Measurements from ENCODE around the gene RNF31. TPM values are rescaled to one million over a fixed set of nuclear protein-coding genes. Genes with fewer than 3 reads are reported as not detected.
A peak's percentile ranks its signal among the peaks of the same experiment; 100 is the strongest.

The RNF31 gene
- total RNA-seq, 2 experiments from 2014 or later, result 46.0 to 57.8 TPM

DNA sequence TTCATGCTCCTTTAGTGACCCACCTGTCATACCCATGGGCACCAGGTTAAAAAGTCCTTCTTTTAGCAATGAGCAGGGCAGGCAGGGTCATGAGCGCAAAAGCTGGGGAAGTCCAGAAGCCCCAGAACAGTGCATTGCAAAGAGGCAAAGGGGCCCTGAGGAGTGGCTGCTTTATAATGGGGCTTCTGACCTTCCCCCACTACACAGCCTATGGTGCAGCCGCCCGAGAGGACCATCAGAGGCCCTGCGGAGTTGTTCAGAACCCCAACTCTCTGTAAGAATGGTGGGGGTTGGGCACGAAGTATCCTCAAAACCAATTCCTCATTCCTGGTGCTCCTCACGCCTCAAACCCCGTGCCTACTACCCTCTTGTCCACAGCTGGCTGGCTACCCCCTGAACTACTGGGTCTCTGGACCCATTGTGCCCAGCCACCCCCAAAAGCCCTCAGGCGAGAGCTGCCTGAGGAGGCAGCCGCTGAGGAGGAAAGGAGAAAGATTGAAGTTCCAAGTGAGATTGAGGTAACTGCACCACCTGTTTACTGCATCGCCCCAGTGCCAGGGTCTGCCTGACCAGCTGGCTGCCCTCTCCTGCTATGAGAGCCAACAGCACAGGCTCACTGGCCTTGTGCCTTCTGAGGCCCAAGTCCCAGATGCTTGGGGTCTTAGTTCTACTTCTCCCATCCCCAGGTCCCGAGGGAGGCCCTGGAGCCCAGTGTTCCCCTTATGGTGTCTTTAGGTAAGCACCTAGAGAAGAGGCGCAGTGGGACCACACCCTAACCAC, 31.3 kb downstream of the RNF31 start:
- ATAC-seq (ENCODE audit: poor library complexity) (no peak), DNase-seq (no peak)
- Mint-ChIP-seq H3K4me3 (no peak overlapping the region), H3K27me3 (no peaks in the 10 kb centered on the region), H3K4me1 (ENCODE audit: low read depth) (peaks cover 7% of the 10 kb centered on the region), H3K9me3 (no peaks in the 10 kb centered on the region), H3K36me3 (ENCODE audit: low read depth) (peaks cover 77% of the 10 kb centered on the region), H3K27ac (peak overlapping the region; percentile 47)
- intact Hi-C loops (cut with DNase I, micrococcal nuclease), result no loop called here
- Histone ChIP-seq H3K4me3 (ENCODE audit: low read length) (no peak overlapping the region), H3K27me3 (ENCODE audit: control insufficient read depth in 1 of 2, insufficient read depth in 2 of 2, low read length in 2 of 2) (no peaks in the 10 kb centered on the region), H3K36me3 (ENCODE audit: insufficient read depth, low read length) (peaks cover 78% of the 10 kb centered on the region), H3K9me3 (ENCODE audit: control insufficient read depth in 1 of 2, insufficient read depth in 1 of 2, low read length in 2 of 2) (no peaks in the 10 kb centered on the region), H3K4me1 (ENCODE audit: insufficient read depth, low read length) (peaks cover 3% of the 10 kb centered on the region), H3K27ac (ENCODE audit: low read depth in 1 of 2, low read length in 2 of 2) (no peak overlapping the region)
- POLR2A ChIA-PET, result interaction anchor here (0.9 to 1.8 kb wide), 2 partner anchors 10 to 17 kb away, joined by 3 to 4 read pairs; partner anchors contain the start of genes IPO4 and IRF9
- TF ChIP-seq, protein P1, sequence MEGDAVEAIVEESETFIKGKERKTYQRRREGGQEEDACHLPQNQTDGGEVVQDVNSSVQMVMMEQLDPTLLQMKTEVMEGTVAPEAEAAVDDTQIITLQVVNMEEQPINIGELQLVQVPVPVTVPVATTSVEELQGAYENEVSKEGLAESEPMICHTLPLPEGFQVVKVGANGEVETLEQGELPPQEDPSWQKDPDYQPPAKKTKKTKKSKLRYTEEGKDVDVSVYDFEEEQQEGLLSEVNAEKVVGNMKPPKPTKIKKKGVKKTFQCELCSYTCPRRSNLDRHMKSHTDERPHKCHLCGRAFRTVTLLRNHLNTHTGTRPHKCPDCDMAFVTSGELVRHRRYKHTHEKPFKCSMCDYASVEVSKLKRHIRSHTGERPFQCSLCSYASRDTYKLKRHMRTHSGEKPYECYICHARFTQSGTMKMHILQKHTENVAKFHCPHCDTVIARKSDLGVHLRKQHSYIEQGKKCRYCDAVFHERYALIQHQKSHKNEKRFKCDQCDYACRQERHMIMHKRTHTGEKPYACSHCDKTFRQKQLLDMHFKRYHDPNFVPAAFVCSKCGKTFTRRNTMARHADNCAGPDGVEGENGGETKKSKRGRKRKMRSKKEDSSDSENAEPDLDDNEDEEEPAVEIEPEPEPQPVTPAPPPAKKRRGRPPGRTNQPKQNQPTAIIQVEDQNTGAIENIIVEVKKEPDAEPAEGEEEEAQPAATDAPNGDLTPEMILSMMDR (IDR thresholded peaks at IDR 0.05), result no peak
- CTCF ChIA-PET, result interaction anchor here (1.0 kb wide), 1 partner anchor 37 kb away, joined by 3 read pairs; the partner anchor contains the start of gene MDP1

DNA sequence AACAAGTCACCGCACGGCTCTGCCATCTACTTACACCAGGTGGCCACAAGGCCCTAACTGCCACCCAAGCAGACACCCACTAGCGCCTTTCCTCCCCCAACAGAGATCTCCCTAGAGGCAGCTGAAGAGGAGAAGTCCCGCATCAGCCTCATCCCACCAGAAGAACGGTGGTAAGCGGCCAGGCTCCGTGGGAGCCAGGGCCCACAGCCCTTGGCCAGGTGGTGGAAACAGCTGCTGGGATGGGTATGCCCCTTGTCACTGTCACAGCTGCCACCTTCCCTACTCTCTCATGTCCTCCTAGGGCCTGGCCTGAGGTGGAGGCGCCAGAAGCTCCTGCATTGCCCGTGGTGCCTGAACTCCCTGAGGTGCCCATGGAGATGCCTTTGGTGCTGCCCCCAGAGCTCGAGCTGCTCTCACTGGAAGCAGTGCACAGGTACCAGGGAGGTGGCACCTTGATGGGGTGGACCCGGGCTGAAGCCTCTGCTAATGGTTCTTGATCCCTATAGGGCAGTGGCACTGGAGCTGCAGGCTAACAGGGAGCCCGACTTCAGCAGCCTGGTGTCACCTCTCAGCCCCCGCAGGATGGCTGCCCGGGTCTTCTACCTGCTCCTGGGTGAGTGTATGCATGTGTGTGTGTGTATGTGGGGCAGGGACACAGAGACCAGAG, 32.1 kb downstream of the RNF31 start:
- ATAC-seq (ENCODE audit: poor library complexity) (no peak), DNase-seq (no peak)
- ChIA-PET CTCF (interaction anchor here (1.0 kb wide), 1 partner anchor 36 kb away, joined by 3 read pairs; the partner anchor contains the start of gene MDP1), POLR2A (interaction anchor here (0.9 to 1.8 kb wide), 2 partner anchors 9 to 18 kb away, joined by 3 to 4 read pairs; partner anchors contain the start of genes IPO4 and IRF9)
- Mint-ChIP-seq H3K4me1 (ENCODE audit: low read depth) (peaks cover 6% of the 10 kb centered on the region), H3K36me3 (ENCODE audit: low read depth) (peaks cover 81% of the 10 kb centered on the region), H3K4me3 (no peak overlapping the region), H3K9me3 (no peaks in the 10 kb centered on the region), H3K27ac (peak overlapping the region; percentile 47), H3K27me3 (no peaks in the 10 kb centered on the region)
- Histone ChIP-seq H3K4me3 (ENCODE audit: low read length) (no peak overlapping the region), H3K9me3 (ENCODE audit: control insufficient read depth in 1 of 2, insufficient read depth in 1 of 2, low read length in 2 of 2) (no peaks in the 10 kb centered on the region), H3K36me3 (ENCODE audit: insufficient read depth, low read length) (peaks cover 83% of the 10 kb centered on the region), H3K27ac (ENCODE audit: low read depth in 1 of 2, low read length in 2 of 2) (no peak overlapping the region), H3K27me3 (ENCODE audit: control insufficient read depth in 1 of 2, insufficient read depth in 2 of 2, low read length in 2 of 2) (no peaks in the 10 kb centered on the region), H3K4me1 (ENCODE audit: insufficient read depth, low read length) (peaks cover 3% of the 10 kb centered on the region)
- TF ChIP-seq, protein P1 (IDR thresholded peaks at IDR 0.05), result no peak
- intact Hi-C loops (cut with DNase I, micrococcal nuclease), result no loop called here

DNA sequence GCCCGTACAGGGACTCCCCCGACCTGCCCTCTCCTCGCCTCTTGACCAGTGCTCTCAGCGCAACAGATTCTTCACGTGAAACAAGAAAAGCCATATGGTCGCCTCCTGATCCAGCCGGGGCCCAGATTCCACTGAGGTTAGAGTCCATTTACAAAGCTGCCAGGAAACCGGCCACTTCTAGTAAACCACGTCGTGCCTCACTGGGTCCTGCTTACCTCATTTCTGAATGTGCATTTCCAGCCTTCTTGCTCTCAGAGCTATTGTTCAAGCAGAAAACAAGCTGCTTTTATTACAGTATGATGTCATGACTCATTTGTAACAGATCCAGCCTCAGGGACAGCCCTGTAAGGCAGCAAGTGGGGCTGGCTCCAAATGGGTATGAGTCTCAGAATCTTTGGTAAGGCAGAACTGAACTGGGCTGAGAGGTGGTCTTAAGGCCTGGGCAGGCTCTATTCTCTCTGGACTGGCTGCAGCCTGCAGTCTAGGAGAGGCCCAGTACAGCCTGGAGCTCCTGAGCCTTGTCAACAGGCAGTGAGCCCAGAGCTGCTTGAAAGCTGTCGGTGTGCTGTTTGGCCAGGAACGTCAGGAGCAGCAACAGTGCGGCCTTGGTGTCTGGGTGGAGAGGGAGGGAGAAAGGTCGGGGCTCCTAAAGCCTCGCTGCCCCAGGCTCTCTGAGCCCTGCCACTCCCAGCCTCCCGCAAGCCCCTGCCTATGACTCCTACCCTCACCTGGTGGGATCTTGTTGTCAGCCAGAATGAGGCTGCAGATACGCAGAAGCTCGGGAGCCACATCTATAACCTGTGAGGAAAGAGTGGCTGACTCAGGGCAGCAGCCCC, 32.9 kb downstream of the RNF31 start:
- no peak for DNase-seq
- Histone ChIP-seq H3K4me3 (ENCODE audit: low read length) (no peak overlapping the region), H3K9me3 (ENCODE audit: control insufficient read depth in 1 of 2, insufficient read depth in 1 of 2, low read length in 2 of 2) (no peaks in the 10 kb centered on the region), H3K27me3 (ENCODE audit: control insufficient read depth in 1 of 2, insufficient read depth in 2 of 2, low read length in 2 of 2) (no peaks in the 10 kb centered on the region), H3K4me1 (ENCODE audit: insufficient read depth, low read length) (peaks cover 3% of the 10 kb centered on the region), H3K36me3 (ENCODE audit: insufficient read depth, low read length) (peaks cover 87% of the 10 kb centered on the region), H3K27ac (ENCODE audit: low read depth in 1 of 2, low read length in 2 of 2) (no peak overlapping the region)
- ATAC-seq (ENCODE audit: poor library complexity), result no peak
- intact Hi-C loops (cut with DNase I, micrococcal nuclease), result no loop called here
- H3K27ac Mint-ChIP-seq, result no peak overlapping the region
- no peaks in the 10 kb centered on the region for H3K9me3 Mint-ChIP-seq
- no peak overlapping the region for H3K4me3 Mint-ChIP-seq
- ChIA-PET POLR2A (interaction anchor here (1.3 to 1.8 kb wide), 3 partner anchors 8 to 19 kb away, joined by 4 read pairs; partner anchors contain the start of genes IPO4 and IRF9), CTCF (no interaction called here)
- H3K36me3 Mint-ChIP-seq (ENCODE audit: low read depth), result peaks cover 80% of the 10 kb centered on the region
- no peaks in the 10 kb centered on the region for H3K4me1 Mint-ChIP-seq (ENCODE audit: low read depth)
- H3K27me3 Mint-ChIP-seq, result no peaks in the 10 kb centered on the region
- TF ChIP-seq, protein P1 (IDR thresholded peaks at IDR 0.05), result no peak
